ENCODE results near the gene PABPC4L. TPM values are rescaled to one million over a fixed set of nuclear protein-coding genes. Genes with fewer than 3 reads are reported as not detected.

Gene PABPC4L
- total and polyA plus RNA-seq, 9 of the 15 experiments (the other 6 are each of a cell fraction or from before 2014, with no cell fraction given): 0.14 to 1.1 (median 0.41) TPM

DNA sequence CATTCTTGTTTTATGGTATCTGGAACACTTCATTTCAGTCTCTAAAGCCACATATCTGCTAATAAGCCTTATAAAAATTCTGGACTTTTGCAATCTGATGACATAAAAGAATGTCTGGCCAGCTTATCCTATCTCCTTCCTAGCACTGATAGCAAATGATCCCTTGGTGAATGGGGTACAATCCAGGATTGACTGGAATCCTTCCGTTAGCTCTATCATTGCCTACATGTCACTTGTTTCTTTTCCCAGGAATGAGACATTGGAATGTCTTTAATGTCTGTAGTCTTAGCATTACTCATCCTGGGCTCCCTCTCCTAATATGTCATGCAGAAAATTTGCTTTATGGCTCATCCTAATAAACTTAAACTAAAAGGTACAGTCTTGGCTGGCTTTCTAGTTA lies 14.8 kb upstream of the PABPC4L start:
- Histone ChIP-seq H3K36me3 (ENCODE audit: control insufficient read depth, insufficient read depth, low read length) (no peaks in the 10 kb centered on the region), H3K9me3 (replicated peaks; ENCODE audit: control insufficient read depth, insufficient read depth, low read depth, low read length) (no peaks in the 10 kb centered on the region), H3K9ac (ENCODE audit: insufficient read depth in 1 of 2, low read depth in 2 of 2, low read length in 2 of 2) (no peak overlapping the region), H4K20me1 (replicated peaks; ENCODE audit: control insufficient read depth, insufficient read depth, low read length) (no peaks in the 10 kb centered on the region), H3K9me1 (ENCODE audit: control insufficient read depth, insufficient read depth, low read length) (no peaks in the 10 kb centered on the region), H3K4me1 (replicated peaks in 1 of 2; ENCODE audit: control insufficient read depth in 2 of 2, insufficient read depth in 2 of 2, low read length in 2 of 2) (no peaks in the 10 kb centered on the region), H3K27me3 (ENCODE audit: control insufficient read depth in 2 of 2, insufficient read depth in 2 of 2, low read length in 2 of 2) (no peaks in the 10 kb centered on the region), H3K27ac (ENCODE audit: extremely low read depth, low read depth, low read length) (no peak overlapping the region), H3K79me2 (ENCODE audit: control insufficient read depth, insufficient read depth, low read length) (no peaks in the 10 kb centered on the region), H3K4me2 (ENCODE audit: insufficient read depth, low read length) (no peak overlapping the region), H2AFZ (ENCODE audit: low read depth, low read length) (no peak overlapping the region), H3K4me3 (no peak overlapping the region)
- FAIRE-seq (no peak), ATAC-seq (no peak), DNase-seq (ENCODE audit: extremely low read depth in 1 of 4, low spot score in 3 of 4) (no peak)
- WGBS (ENCODE audit: insufficient coverage, low coverage, missing lambda C conversion rate): 15% methylated on average over 1 of the region's 1 CpG
- intact Hi-C loops (cut with micrococcal nuclease): no loop called here
- no TSS peak for BruUV-seq (replicated peaks)
- in situ Hi-C loops (cut with MboI): no loop called here
- TF ChIP-seq HDAC1 (IDR thresholded peaks at IDR 0.05) (no peak), KLF13 (tag; IDR thresholded peaks at IDR 0.05; ENCODE audit: borderline replicate concordance, low read depth) (no peak), GATA2 (CRISPR knock-in tag; IDR thresholded peaks at IDR 0.05) (no peak), NFYB (IDR thresholded peaks at IDR 0.05; ENCODE audit: extremely low read depth, insufficient read length) (no peak), ZKSCAN3 (CRISPR knock-in tag; IDR thresholded peaks at IDR 0.05) (no peak), ETS2 (tag; IDR thresholded peaks at IDR 0.05; ENCODE audit: borderline replicate concordance, poor library complexity, severe bottlenecking) (no peak), PCBP2 (IDR thresholded peaks at IDR 0.05; ENCODE audit: low read depth, low read length, poor library complexity, severe bottlenecking) (no peak), YY1 (IDR thresholded peaks at IDR 0.05; ENCODE audit: borderline replicate concordance in 1 of 3, control insufficient read depth in 1 of 3, extremely low read depth in 1 of 3, insufficient read depth in 3 of 3, insufficient read length in 1 of 3, insufficient replicate concordance in 2 of 3, low read depth in 1 of 3, low read length in 2 of 3) (no peak), SREBF2 (CRISPR knock-in tag; IDR thresholded peaks at IDR 0.05) (no peak), FOXK1 (CRISPR knock-in tag; IDR thresholded peaks at IDR 0.05; ENCODE audit: borderline replicate concordance) (no peak), ZNF134 (CRISPR knock-in tag; conservative IDR thresholded peaks at IDR 0.05) (no peak), MTA2 (IDR thresholded peaks at IDR 0.05; ENCODE audit: low read depth) (no peak), CHD4 (IDR thresholded peaks at IDR 0.05; ENCODE audit: insufficient read depth, insufficient replicate concordance, low read depth, low read length, poor library complexity, severe bottlenecking) (no peak)
- TF ChIP-seq, protein P1, sequence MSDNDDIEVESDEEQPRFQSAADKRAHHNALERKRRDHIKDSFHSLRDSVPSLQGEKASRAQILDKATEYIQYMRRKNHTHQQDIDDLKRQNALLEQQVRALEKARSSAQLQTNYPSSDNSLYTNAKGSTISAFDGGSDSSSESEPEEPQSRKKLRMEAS (CRISPR knock-in tag; IDR thresholded peaks at IDR 0.05): no peak
- TF ChIP-seq, protein P2, sequence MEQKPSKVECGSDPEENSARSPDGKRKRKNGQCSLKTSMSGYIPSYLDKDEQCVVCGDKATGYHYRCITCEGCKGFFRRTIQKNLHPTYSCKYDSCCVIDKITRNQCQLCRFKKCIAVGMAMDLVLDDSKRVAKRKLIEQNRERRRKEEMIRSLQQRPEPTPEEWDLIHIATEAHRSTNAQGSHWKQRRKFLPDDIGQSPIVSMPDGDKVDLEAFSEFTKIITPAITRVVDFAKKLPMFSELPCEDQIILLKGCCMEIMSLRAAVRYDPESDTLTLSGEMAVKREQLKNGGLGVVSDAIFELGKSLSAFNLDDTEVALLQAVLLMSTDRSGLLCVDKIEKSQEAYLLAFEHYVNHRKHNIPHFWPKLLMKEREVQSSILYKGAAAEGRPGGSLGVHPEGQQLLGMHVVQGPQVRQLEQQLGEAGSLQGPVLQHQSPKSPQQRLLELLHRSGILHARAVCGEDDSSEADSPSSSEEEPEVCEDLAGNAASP (IDR thresholded peaks at IDR 0.05): no peak
- TF ChIP-seq, protein P3, sequence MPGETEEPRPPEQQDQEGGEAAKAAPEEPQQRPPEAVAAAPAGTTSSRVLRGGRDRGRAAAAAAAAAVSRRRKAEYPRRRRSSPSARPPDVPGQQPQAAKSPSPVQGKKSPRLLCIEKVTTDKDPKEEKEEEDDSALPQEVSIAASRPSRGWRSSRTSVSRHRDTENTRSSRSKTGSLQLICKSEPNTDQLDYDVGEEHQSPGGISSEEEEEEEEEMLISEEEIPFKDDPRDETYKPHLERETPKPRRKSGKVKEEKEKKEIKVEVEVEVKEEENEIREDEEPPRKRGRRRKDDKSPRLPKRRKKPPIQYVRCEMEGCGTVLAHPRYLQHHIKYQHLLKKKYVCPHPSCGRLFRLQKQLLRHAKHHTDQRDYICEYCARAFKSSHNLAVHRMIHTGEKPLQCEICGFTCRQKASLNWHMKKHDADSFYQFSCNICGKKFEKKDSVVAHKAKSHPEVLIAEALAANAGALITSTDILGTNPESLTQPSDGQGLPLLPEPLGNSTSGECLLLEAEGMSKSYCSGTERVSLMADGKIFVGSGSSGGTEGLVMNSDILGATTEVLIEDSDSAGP (CRISPR knock-in tag; IDR thresholded peaks at IDR 0.05): no peak
- ChIA-PET CTCF (ENCODE audit: low intra/inter-chr PET ratio) (no interaction called here), POLR2A (no interaction called here)
